ENCODE measurements around the gene SLAMF1. TPM values are rescaled to one million over a fixed set of nuclear protein-coding genes. Genes with fewer than 3 reads are reported as not detected.
A peak's percentile ranks its signal among the peaks of the same experiment; 100 is the strongest.

SLAMF1 gene
- total and polyA plus RNA-seq, 2 donors from 2014 or later: 0.13 to 3.3 TPM

- H3K4me3 ChIP-seq (ENCODE audit: low read length in 3 of 3): no peak overlapping the region
- TF ChIP-seq, protein P1, sequence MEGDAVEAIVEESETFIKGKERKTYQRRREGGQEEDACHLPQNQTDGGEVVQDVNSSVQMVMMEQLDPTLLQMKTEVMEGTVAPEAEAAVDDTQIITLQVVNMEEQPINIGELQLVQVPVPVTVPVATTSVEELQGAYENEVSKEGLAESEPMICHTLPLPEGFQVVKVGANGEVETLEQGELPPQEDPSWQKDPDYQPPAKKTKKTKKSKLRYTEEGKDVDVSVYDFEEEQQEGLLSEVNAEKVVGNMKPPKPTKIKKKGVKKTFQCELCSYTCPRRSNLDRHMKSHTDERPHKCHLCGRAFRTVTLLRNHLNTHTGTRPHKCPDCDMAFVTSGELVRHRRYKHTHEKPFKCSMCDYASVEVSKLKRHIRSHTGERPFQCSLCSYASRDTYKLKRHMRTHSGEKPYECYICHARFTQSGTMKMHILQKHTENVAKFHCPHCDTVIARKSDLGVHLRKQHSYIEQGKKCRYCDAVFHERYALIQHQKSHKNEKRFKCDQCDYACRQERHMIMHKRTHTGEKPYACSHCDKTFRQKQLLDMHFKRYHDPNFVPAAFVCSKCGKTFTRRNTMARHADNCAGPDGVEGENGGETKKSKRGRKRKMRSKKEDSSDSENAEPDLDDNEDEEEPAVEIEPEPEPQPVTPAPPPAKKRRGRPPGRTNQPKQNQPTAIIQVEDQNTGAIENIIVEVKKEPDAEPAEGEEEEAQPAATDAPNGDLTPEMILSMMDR (IDR thresholded peaks at IDR 0.05; ENCODE audit: borderline replicate concordance, extremely low read depth, insufficient read depth): no peak
- intact Hi-C loops (cut with DNase I): no loop called here
- H3K36me3 ChIP-seq (ENCODE audit: control insufficient read depth in 2 of 3, insufficient read depth in 3 of 3, low read length in 3 of 3): no peaks in the 10 kb centered on the region
- H3K4me1 ChIP-seq (ENCODE audit: control insufficient read depth in 2 of 3, insufficient read depth in 2 of 3, low read depth in 1 of 3, low read length in 3 of 3): no peaks in the 10 kb centered on the region
- H3K9me3 ChIP-seq (ENCODE audit: control insufficient read depth in 2 of 3, insufficient read depth in 1 of 3, low read length in 3 of 3): no peaks in the 10 kb centered on the region
- DNase-seq: no peak
- FAIRE-seq: no peak
- H3K9ac ChIP-seq (ENCODE audit: low read length in 3 of 3): no peak overlapping the region
- H3K27ac ChIP-seq (ENCODE audit: low read depth in 2 of 2, low read length in 2 of 2): no peak overlapping the region
- no peaks in the 10 kb centered on the region for H3K27me3 ChIP-seq (ENCODE audit: control insufficient read depth, insufficient read depth, low read length)
These were observed 6.3 kb downstream of the SLAMF1 start for GRCh38 chr1:160640359-160641123.

GRCh38 chr1:160639652-160640051 lies 7.2 kb downstream of the SLAMF1 start:
- TF ChIP-seq, protein P1 (IDR thresholded peaks at IDR 0.05; ENCODE audit: borderline replicate concordance, extremely low read depth, insufficient read depth): no peak
- H3K36me3 ChIP-seq (ENCODE audit: control insufficient read depth in 2 of 3, insufficient read depth in 3 of 3, low read length in 3 of 3): no peaks in the 10 kb centered on the region
- H3K27ac ChIP-seq (ENCODE audit: low read depth in 2 of 2, low read length in 2 of 2): no peak overlapping the region
- no peak overlapping the region for H3K4me3 ChIP-seq (ENCODE audit: low read length in 3 of 3)
- H3K4me1 ChIP-seq (ENCODE audit: control insufficient read depth in 2 of 3, insufficient read depth in 2 of 3, low read depth in 1 of 3, low read length in 3 of 3): no peaks in the 10 kb centered on the region
- no peak for FAIRE-seq
- H3K9ac ChIP-seq (ENCODE audit: low read length in 3 of 3): no peak overlapping the region
- intact Hi-C loops (cut with DNase I): no loop called here
- no peaks in the 10 kb centered on the region for H3K9me3 ChIP-seq (ENCODE audit: control insufficient read depth in 2 of 3, insufficient read depth in 1 of 3, low read length in 3 of 3)
- H3K27me3 ChIP-seq (ENCODE audit: control insufficient read depth, insufficient read depth, low read length): no peaks in the 10 kb centered on the region
- DNase-seq: peak in 1 of 5 donors; percentile 6

DNA sequence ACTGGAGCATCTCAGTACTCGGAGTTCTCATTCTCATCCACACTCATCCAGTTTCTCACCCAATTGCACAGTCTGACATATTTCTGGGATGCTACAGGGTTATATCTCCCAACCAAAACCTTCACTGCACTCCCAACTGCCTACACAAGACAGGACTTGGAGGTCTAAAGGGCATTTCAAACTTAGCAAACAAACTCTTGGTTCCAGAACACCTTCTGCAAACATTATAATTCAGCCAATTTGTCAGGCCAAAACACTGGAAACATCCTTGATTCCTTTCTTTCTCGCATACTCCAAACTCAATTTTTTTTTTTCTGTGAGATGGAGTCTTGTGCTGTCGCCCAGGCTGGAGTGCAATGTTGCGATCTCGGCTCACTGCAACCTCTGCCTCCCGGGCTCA lies 7.9 kb downstream of the SLAMF1 start:
- DNase-seq (no peak), FAIRE-seq (no peak)
- TF ChIP-seq, protein P1 (IDR thresholded peaks at IDR 0.05; ENCODE audit: borderline replicate concordance, extremely low read depth, insufficient read depth): no peak
- no peaks in the 10 kb centered on the region for H3K36me3 ChIP-seq (ENCODE audit: control insufficient read depth in 2 of 3, insufficient read depth in 3 of 3, low read length in 3 of 3)
- H3K4me3 ChIP-seq (ENCODE audit: low read length in 3 of 3): no peak overlapping the region
- H3K4me1 ChIP-seq (ENCODE audit: control insufficient read depth in 2 of 3, insufficient read depth in 2 of 3, low read depth in 1 of 3, low read length in 3 of 3): no peaks in the 10 kb centered on the region
- no peaks in the 10 kb centered on the region for H3K9me3 ChIP-seq (ENCODE audit: control insufficient read depth in 2 of 3, insufficient read depth in 1 of 3, low read length in 3 of 3)
- no peak overlapping the region for H3K9ac ChIP-seq (ENCODE audit: low read length in 3 of 3)
- no peaks in the 10 kb centered on the region for H3K27me3 ChIP-seq (ENCODE audit: control insufficient read depth, insufficient read depth, low read length)
- H3K27ac ChIP-seq (ENCODE audit: low read depth in 2 of 2, low read length in 2 of 2): no peak overlapping the region
- intact Hi-C loops (cut with DNase I): no loop called here

- no peaks in the 10 kb centered on the region for H3K36me3 ChIP-seq (ENCODE audit: control insufficient read depth in 2 of 3, insufficient read depth in 3 of 3, low read length in 3 of 3)
- no peaks in the 10 kb centered on the region for H3K4me1 ChIP-seq (ENCODE audit: control insufficient read depth in 2 of 3, insufficient read depth in 2 of 3, low read depth in 1 of 3, low read length in 3 of 3)
- H3K4me3 ChIP-seq (ENCODE audit: low read length in 3 of 3): no peak overlapping the region
- no peaks in the 10 kb centered on the region for H3K27me3 ChIP-seq (ENCODE audit: control insufficient read depth, insufficient read depth, low read length)
- FAIRE-seq (no peak), DNase-seq (no peak)
- H3K27ac ChIP-seq (ENCODE audit: low read depth in 2 of 2, low read length in 2 of 2): no peak overlapping the region
- H3K9ac ChIP-seq (ENCODE audit: low read length in 3 of 3): no peak overlapping the region
- intact Hi-C loops (cut with DNase I): no loop called here
- TF ChIP-seq, protein P1 (IDR thresholded peaks at IDR 0.05; ENCODE audit: borderline replicate concordance, extremely low read depth, insufficient read depth): no peak
- no peaks in the 10 kb centered on the region for H3K9me3 ChIP-seq (ENCODE audit: control insufficient read depth in 2 of 3, insufficient read depth in 1 of 3, low read length in 3 of 3)
These were observed 8.3 kb downstream of the SLAMF1 start for GRCh38 chr1:160638540-160638857.
